ENCODE data around the gene HAUS6.
A peak's percentile ranks its signal among the peaks of the same experiment; 100 is the strongest.
"Not testable (repeated sequence)": the region's sequence is repeated elsewhere in the genome, so short reads cannot be mapped to it uniquely, and the experiment has no call there.

Gene HAUS6

GRCh38 chr9:19114680-19115270 lies 12.1 kb upstream of the HAUS6 start:
- no peak for DNase-seq

- no peak for DNase-seq
Observed at GRCh38 chr9:19113964-19114679, 11.4 kb upstream of the HAUS6 start.

- not testable (repeated sequence) for DNase-seq
Observed at GRCh38 chr9:19113064-19113611, 10.4 kb upstream of the HAUS6 start.

GRCh38 chr9:19108038-19108437 lies 5.3 kb upstream of the HAUS6 start:
- DNase-seq = no peak

GRCh38 chr9:19104515-19105282 lies 2.0 kb upstream of the HAUS6 start:
- no peak for DNase-seq

- no peak for DNase-seq
Observed at GRCh38 chr9:19102181-19102630, 498 bp downstream of the HAUS6 start.

- DNase-seq = no peak
Observed at GRCh38 chr9:19101203-19101602, 1.5 kb downstream of the HAUS6 start.

GRCh38 chr9:19097431-19097830 lies 5.3 kb downstream of the HAUS6 start:
- DNase-seq = not testable (repeated sequence)

GRCh38 chr9:19087106-19088000 lies 15.4 kb downstream of the HAUS6 start:
- no peak for DNase-seq

- no peak for DNase-seq
Observed at GRCh38 chr9:19085295-19085694, 17.4 kb downstream of the HAUS6 start.

- DNase-seq = no peak
Observed at GRCh38 chr9:19074836-19075235, 27.9 kb downstream of the HAUS6 start.

GRCh38 chr9:19074229-19074628 lies 28.5 kb downstream of the HAUS6 start:
- DNase-seq = no peak

- no peak for DNase-seq
Observed at GRCh38 chr9:19057033-19057432, 45.7 kb downstream of the HAUS6 start.

- DNase-seq = no peak
Observed at GRCh38 chr9:19050637-19051591, 51.8 kb downstream of the HAUS6 start.

- DNase-seq = peak; percentile 61
Observed at GRCh38 chr9:19049917-19050636, 52.6 kb downstream of the HAUS6 start.

GRCh38 chr9:19048966-19049916 lies 53.5 kb downstream of the HAUS6 start, which contains the start of gene RRAGA:
Gene RRAGA (plus strand): TSS chr9:19049427. CDS start chr9:19049660, 233 bp downstream.
- peak; percentile 94 for DNase-seq

- no peak for DNase-seq
Observed at GRCh38 chr9:19036611-19037010, 66.1 kb downstream of the HAUS6 start.

GRCh38 chr9:19033015-19033414 lies 69.7 kb downstream of the HAUS6 start, which contains the start of gene SAXO1:
Gene SAXO1 (minus strand): TSS chr9:19033209. CDS start chr9:19032908, 301 bp downstream.
- DNase-seq = no peak

- DNase-seq = no peak
Observed at GRCh38 chr9:19032406-19032805, 70.3 kb downstream of the HAUS6 start.

Measured in midbrain (tissue), 1 donor.